IMR-90 (cell line): Measurements from ENCODE around the gene EHBP1L1. TPM values are rescaled to one million over a fixed set of nuclear protein-coding genes. Genes with fewer than 3 reads are reported as not detected.

Experiments
- ATAC-seq: fragments of 200-7000 bp; cut with Tn5 transposase; 2 replicates; pipeline ENCODE4 v1.9.1; 2020; ENCODE audit warnings: low read depth, mild to moderate bottlenecking, moderate library complexity
- BruUV-seq: library from RNA; stranded (reverse); fragments of 400-500 nt; replicated peaks from 2 replicates; lab custom pipeline; 2021; lab: Mats Ljungman, UMichigan
- CTCF ChIA-PET: fragments of 300-600 bp; formaldehyde crosslinking; extraction: SDS; loops from one replicate; lab custom pipeline; 2021; ENCODE audit warnings: antibody characterized with exemption; lab: Yijun Ruan, JAX
- POLR2A ChIA-PET: fragments of 300-600 bp; sonication (Branson Sonifier 250); formaldehyde crosslinking; loops from one replicate; lab custom pipeline; 2022; ENCODE audit warnings: antibody characterized with exemption; ENCODE audit not compliant: unreplicated experiment; lab: Charles Lee
- DNase-seq: peaks from one replicate; pipeline ENCODE4 v3.0.0; 2013
- H2AFZ ChIP-seq: replicated peaks from 2 replicates; pipeline ENCODE3; 2013; ENCODE audit warnings: low read length, mild to moderate bottlenecking; ENCODE audit not compliant: poor library complexity
- H2AK5ac ChIP-seq: 2 replicates; pipeline ENCODE4 v1.6.1; 2013; ENCODE audit warnings: low read depth, low read length, inconsistent platforms
- H2AK9ac ChIP-seq: replicated peaks from 2 replicates; pipeline ENCODE3; 2013; ENCODE audit warnings: mild to moderate bottlenecking, low read depth, low read length, moderate library complexity; ENCODE audit not compliant: poor library complexity
- H2BK120ac ChIP-seq: 2 replicates; pipeline ENCODE4 v1.6.1; 2013; ENCODE audit warnings: low read depth, low read length, inconsistent platforms
- H2BK15ac ChIP-seq: 3 replicates; pipeline ENCODE4 v1.6.1; 2013; ENCODE audit warnings: low read depth, low read length, inconsistent platforms
- H2BK20ac ChIP-seq: 2 replicates; pipeline ENCODE4 v1.6.1; 2013; ENCODE audit warnings: low read depth, mild to moderate bottlenecking, inconsistent platforms, low read length, moderate library complexity
- H2BK5ac ChIP-seq: 2 replicates; pipeline ENCODE4 v1.6.1; 2013; ENCODE audit warnings: mild to moderate bottlenecking, low read depth, low read length, inconsistent platforms; ENCODE audit not compliant: poor library complexity, severe bottlenecking
- H3K14ac ChIP-seq: replicated peaks from 2 replicates; pipeline ENCODE4 v1.6.1; 2013; ENCODE audit warnings: low read depth, low read length, inconsistent platforms
- H3K18ac ChIP-seq: 2 replicates; pipeline ENCODE4 v1.6.1; 2013; ENCODE audit warnings: low read depth, low read length, control low read depth
- H3K23ac ChIP-seq: 2 replicates; pipeline ENCODE4 v1.6.1; 2013; ENCODE audit warnings: low read depth, low read length, inconsistent platforms
- H3K27ac ChIP-seq: 2 replicates; pipeline ENCODE4 v1.5.1; 2013; ENCODE audit warnings: mild to moderate bottlenecking, control low read depth, low read length; ENCODE audit not compliant: insufficient read depth
- H3K27me3 ChIP-seq: 2 replicates; pipeline ENCODE4 v1.6.1; 2013; ENCODE audit warnings: low read length; ENCODE audit not compliant: control insufficient read depth, insufficient read depth
- H3K36me3 ChIP-seq: 2 replicates; pipeline ENCODE4 v1.6.1; 2013; ENCODE audit warnings: low read length, mixed read lengths; ENCODE audit not compliant: control insufficient read depth, insufficient read depth
- H3K4ac ChIP-seq: 2 replicates; pipeline ENCODE4 v1.6.1; 2013; ENCODE audit warnings: low read depth, low read length, inconsistent platforms
- H3K4me1 ChIP-seq: 2 replicates; pipeline ENCODE4 v1.6.1; 2013; ENCODE audit warnings: low read length, mixed read lengths; ENCODE audit not compliant: control insufficient read depth, insufficient read depth
- H3K4me2 ChIP-seq: 2 replicates; pipeline ENCODE4 v1.6.1; 2013; ENCODE audit warnings: low read depth, mild to moderate bottlenecking, control low read depth, low read length, moderate library complexity
- H3K4me3 ChIP-seq: 2 replicates; pipeline ENCODE4 v1.5.1; 2013; ENCODE audit warnings: low read depth, mild to moderate bottlenecking, control low read depth, low read length, moderate library complexity; ENCODE audit not compliant: insufficient read depth
- H3K56ac ChIP-seq: 2 replicates; pipeline ENCODE4 v1.6.1; 2013; ENCODE audit warnings: low read length, inconsistent platforms; ENCODE audit not compliant: insufficient read depth; ENCODE audit errors: extremely low read depth
- H3K79me1 ChIP-seq, 2 experiments: 2 replicates each; pipeline ENCODE4 v1.6.1; 2013; ENCODE audit warnings: low read length in 2 of 2, inconsistent platforms in 1 of 2, low read depth in 1 of 2
- H3K9ac ChIP-seq: 2 replicates; pipeline ENCODE4 v1.6.1; 2013; ENCODE audit warnings: low read depth, low read length, control low read depth
- H3K9me1 ChIP-seq: 2 replicates; pipeline ENCODE4 v1.6.1; 2013; ENCODE audit warnings: low read length, inconsistent platforms; ENCODE audit not compliant: insufficient read depth
- H3K9me3 ChIP-seq: 2 replicates; pipeline ENCODE4 v1.6.1; 2013; ENCODE audit warnings: low read length; ENCODE audit not compliant: control insufficient read depth, insufficient read depth
- H4K20me1 ChIP-seq: 2 replicates; pipeline ENCODE4 v1.6.1; 2013; ENCODE audit warnings: low read length, inconsistent platforms; ENCODE audit not compliant: insufficient read depth
- H4K5ac ChIP-seq: 2 replicates; pipeline ENCODE4 v1.6.1; 2013; ENCODE audit warnings: mild to moderate bottlenecking, low read depth, low read length, control low read depth
- H4K8ac ChIP-seq, 2 experiments: 2 replicates each; pipeline ENCODE4 v1.6.1; 2013; ENCODE audit warnings: low read depth in 2 of 2, low read length in 2 of 2, control low read depth in 1 of 2, inconsistent platforms in 1 of 2
- H4K91ac ChIP-seq: 2 replicates; pipeline ENCODE4 v1.6.1; 2013; ENCODE audit warnings: low read depth, low read length, inconsistent platforms; ENCODE audit not compliant: insufficient read depth
- RFX5 ChIP-seq: IDR thresholded peaks from 2 replicates; pipeline ENCODE4 v1.8.0; 2012; ENCODE audit warnings: low read depth, mild to moderate bottlenecking, low read length, moderate library complexity
- WGBS, 2 experiments: methylation state at CpG; one replicate each; pipeline versions ENCODE4 v1.1.5 to v1.1.7; 2013; ENCODE audit warnings: missing lambda C conversion rate in 2 of 2; ENCODE audit not compliant: insufficient read length in 1 of 2; ENCODE audit errors: extremely low coverage in 2 of 2; 5-methylcytosine and 5-hydroxymethylcytosine counted together
- dilution Hi-C: fragments of 300-500 bp; cut with HindIII; formaldehyde crosslinking; loops from one replicate; pipeline ENCODE4 v1.14.3; 2018; ENCODE audit warnings: low sequenced_read_pairs; ENCODE audit not compliant: unreplicated experiment
- in situ Hi-C: fragments of 300-500 bp; cut with MboI; formaldehyde crosslinking; loops from 3 replicates; pipeline ENCODE4 v1.14.3; 2019; ENCODE audit warnings: low sequenced_read_pairs, inconsistent platforms, mixed read lengths
- intact Hi-C: fragments of 100-400 bp; cut with micrococcal nuclease; formaldehyde crosslinking; loops from 2 replicates; pipeline ENCODE4 v1.10.0; 2022
- polyA plus RNA-seq, 3 experiments: library from polyadenylated mRNA; depleted of rRNA; stranded (reverse); fragments of >200 nt; gene quantifications; 2 replicates each; pipeline ENCODE4 v1.2.3, GENCODE V29; 2012; ENCODE audit warnings: low replicate concordance in 1 of 3
- total RNA-seq: library from RNA; depleted of rRNA; stranded (reverse); fragments of >200 nt; gene quantifications from 2 replicates; pipeline ENCODE4 v1.2.3, GENCODE V29; 2012
- TF ChIP-seq, protein P1 (sequence below): conservative IDR thresholded peaks from 2 replicates; pipeline ENCODE4 v1.5.1; 2012; ENCODE audit warnings: mild to moderate bottlenecking, low read depth, low read length, improper control_type of control experiment

Gene EHBP1L1
- total and polyA plus RNA-seq, 2 of the 4 experiments (the other 2 are of a cell fraction), result 10.0 to 27.4 TPM

DNA sequence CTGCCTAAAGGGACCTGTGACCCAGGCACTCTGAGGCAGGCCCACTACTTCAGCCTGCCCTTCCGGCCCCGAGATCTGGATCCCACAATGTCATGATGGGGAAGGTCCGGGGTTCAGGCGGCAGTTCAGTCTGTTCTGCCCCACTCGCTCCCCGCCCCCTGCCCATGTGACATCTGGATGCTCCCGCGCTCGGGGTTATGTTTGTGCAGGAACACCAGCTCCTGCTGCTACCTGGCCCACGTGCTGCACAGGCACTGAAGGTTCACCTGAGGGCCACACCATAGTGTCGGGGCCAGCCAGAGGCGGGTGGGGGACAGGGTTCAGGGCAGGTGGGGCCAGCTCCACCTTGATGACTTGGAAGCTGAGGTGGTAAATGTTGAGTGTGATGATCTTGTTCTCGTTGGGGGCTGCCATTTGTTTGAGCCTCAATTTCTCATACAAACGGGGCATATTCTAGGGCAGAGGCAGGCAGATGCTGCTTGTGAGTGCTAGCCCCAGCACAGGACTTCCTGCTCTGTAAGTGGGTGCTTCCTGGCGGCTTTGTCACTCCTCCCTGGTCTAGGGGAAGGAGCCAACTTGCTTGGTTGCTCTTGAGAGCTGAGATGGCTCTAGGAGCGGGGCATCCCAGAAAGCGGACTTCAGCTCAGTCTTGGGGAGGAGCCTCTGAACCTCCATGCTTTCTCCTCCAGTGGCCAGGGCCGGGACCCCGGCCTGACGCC is 57.7 kb downstream of the EHBP1L1 start:
- in situ Hi-C loops, result no loop called here
- Histone ChIP-seq H3K9ac (no peak overlapping the region), H4K5ac (no peak overlapping the region), H3K18ac (no peak overlapping the region), H3K56ac (no peak overlapping the region), H2AK9ac (no peak overlapping the region), H3K36me3 (peaks cover 68% of the 10 kb centered on the region), H3K14ac (no peak overlapping the region), H3K4me1 (peaks cover 3% of the 10 kb centered on the region), H2BK5ac (no peak overlapping the region), H2AK5ac (no peak overlapping the region), H4K91ac (no peak overlapping the region), H3K23ac (no peak overlapping the region), H3K9me3 (no peaks in the 10 kb centered on the region), H3K9me1 (no peaks in the 10 kb centered on the region), H3K4me3 (no peak overlapping the region), H3K79me1 (peaks cover 11 to 20% of the 10 kb centered on the region in 2 experiments; a peak in 3 of 4 replicates), H3K4ac (no peak overlapping the region), H2BK20ac (no peak overlapping the region), H4K8ac (no peak overlapping the region), H2BK15ac (no peak overlapping the region), H3K27me3 (no peaks in the 10 kb centered on the region), H4K20me1 (peaks cover 12% of the 10 kb centered on the region; the same call in 1 of the 2 replicates), H2AFZ (no peak overlapping the region), H3K4me2 (no peak overlapping the region), H3K27ac (no peak overlapping the region), H2BK120ac (no peak overlapping the region)
- intact Hi-C loops, result no loop called here
- TF ChIP-seq, protein P1, sequence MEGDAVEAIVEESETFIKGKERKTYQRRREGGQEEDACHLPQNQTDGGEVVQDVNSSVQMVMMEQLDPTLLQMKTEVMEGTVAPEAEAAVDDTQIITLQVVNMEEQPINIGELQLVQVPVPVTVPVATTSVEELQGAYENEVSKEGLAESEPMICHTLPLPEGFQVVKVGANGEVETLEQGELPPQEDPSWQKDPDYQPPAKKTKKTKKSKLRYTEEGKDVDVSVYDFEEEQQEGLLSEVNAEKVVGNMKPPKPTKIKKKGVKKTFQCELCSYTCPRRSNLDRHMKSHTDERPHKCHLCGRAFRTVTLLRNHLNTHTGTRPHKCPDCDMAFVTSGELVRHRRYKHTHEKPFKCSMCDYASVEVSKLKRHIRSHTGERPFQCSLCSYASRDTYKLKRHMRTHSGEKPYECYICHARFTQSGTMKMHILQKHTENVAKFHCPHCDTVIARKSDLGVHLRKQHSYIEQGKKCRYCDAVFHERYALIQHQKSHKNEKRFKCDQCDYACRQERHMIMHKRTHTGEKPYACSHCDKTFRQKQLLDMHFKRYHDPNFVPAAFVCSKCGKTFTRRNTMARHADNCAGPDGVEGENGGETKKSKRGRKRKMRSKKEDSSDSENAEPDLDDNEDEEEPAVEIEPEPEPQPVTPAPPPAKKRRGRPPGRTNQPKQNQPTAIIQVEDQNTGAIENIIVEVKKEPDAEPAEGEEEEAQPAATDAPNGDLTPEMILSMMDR, result no peak
- TF ChIP-seq RFX5, result no peak
- 97% methylated on average over 11 of the region's 20 CpGs; no CpG with 5 or more reads in 1 of the 2 experiments for WGBS, 2 experiments
- DNase-seq, result no peak
- ATAC-seq, result no peak
- POLR2A ChIA-PET, result no interaction called here
- CTCF ChIA-PET, result no interaction called here
- no TSS peak for BruUV-seq
- dilution Hi-C loops, result no loop called here
